ENCODE results near the gene AURKB. TPM values are rescaled to one million over a fixed set of nuclear protein-coding genes. Genes with fewer than 3 reads are reported as not detected.
A peak's percentile ranks its signal among the peaks of the same experiment; 100 is the strongest.

AURKB gene
- total and polyA plus RNA-seq, 2 of the 13 experiments (the other 11 are each of a cell fraction or from before 2014, with no cell fraction given), result 29.5 to 75.3 TPM

DNA sequence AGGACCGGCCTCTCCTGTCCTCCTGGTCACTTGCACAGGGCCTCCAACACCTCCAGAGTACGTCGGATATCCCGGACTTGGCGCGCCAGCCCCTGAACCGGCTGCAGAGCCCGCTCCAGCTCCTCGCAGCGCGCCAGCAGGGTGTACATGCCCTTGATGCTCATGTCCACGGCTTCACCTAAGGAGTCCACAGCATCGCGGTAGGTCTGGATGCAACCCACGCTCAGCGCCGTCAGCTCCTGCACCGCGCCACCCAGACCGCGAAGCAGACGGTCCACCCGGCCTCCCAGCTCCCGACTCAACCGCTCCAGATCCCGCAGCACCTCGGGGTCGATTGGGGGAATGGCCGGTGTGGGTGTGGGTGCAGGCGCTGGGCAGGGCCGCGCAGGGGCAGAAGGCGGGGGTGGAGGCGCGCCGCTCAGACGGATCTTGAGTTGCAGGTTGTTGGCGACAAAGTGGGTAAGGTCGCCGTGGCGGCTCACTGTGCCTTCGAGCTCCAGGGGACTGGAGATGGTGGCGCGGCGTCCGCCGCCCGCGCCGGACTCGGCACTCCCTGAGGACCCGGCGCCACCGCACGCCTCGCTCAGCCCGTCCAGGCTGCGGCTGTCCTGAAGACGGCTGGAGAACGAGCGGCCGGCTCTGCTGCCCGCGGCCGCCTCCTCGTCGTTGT lies 21.2 kb downstream of the AURKB start (continued):
- TF ChIP-seq ONECUT2 (CRISPR knock-in tag; IDR thresholded peaks at IDR 0.05), result no peak
- TF ChIP-seq, protein P1, sequence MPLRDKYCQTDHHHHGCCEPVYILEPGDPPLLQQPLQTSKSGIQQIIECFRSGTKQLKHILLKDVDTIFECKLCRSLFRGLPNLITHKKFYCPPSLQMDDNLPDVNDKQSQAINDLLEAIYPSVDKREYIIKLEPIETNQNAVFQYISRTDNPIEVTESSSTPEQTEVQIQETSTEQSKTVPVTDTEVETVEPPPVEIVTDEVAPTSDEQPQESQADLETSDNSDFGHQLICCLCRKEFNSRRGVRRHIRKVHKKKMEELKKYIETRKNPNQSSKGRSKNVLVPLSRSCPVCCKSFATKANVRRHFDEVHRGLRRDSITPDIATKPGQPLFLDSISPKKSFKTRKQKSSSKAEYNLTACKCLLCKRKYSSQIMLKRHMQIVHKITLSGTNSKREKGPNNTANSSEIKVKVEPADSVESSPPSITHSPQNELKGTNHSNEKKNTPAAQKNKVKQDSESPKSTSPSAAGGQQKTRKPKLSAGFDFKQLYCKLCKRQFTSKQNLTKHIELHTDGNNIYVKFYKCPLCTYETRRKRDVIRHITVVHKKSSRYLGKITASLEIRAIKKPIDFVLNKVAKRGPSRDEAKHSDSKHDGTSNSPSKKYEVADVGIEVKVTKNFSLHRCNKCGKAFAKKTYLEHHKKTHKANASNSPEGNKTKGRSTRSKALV (CRISPR knock-in tag; IDR thresholded peaks at IDR 0.05), result no peak; the same call in 1 of the 2 replicates
- TF ChIP-seq FOXK2 (IDR thresholded peaks at IDR 0.05), result no peak
- TF ChIP-seq LCORL (IDR thresholded peaks at IDR 0.05), result no peak
- TF ChIP-seq LCORL (CRISPR knock-in tag; IDR thresholded peaks at IDR 0.05), result no peak; the same call in 1 of the 2 replicates
- TF ChIP-seq FOXK1 (CRISPR knock-in tag; IDR thresholded peaks at IDR 0.05; ENCODE audit: borderline replicate concordance, low read depth), result 0 out of 2 replicates have a peak, but pooled peaks have one; percentile 27
- TF ChIP-seq, protein P2, sequence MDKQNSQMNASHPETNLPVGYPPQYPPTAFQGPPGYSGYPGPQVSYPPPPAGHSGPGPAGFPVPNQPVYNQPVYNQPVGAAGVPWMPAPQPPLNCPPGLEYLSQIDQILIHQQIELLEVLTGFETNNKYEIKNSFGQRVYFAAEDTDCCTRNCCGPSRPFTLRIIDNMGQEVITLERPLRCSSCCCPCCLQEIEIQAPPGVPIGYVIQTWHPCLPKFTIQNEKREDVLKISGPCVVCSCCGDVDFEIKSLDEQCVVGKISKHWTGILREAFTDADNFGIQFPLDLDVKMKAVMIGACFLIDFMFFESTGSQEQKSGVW (CRISPR knock-in tag; IDR thresholded peaks at IDR 0.05; ENCODE audit: borderline replicate concordance), result no peak
- TF ChIP-seq ARID2 (CRISPR knock-in tag; IDR thresholded peaks at IDR 0.05; ENCODE audit: borderline replicate concordance), result no peak
- TF ChIP-seq SIN3A (IDR thresholded peaks at IDR 0.05; ENCODE audit: borderline replicate concordance, low read depth, low read length), result no peak
- TF ChIP-seq, protein P3, sequence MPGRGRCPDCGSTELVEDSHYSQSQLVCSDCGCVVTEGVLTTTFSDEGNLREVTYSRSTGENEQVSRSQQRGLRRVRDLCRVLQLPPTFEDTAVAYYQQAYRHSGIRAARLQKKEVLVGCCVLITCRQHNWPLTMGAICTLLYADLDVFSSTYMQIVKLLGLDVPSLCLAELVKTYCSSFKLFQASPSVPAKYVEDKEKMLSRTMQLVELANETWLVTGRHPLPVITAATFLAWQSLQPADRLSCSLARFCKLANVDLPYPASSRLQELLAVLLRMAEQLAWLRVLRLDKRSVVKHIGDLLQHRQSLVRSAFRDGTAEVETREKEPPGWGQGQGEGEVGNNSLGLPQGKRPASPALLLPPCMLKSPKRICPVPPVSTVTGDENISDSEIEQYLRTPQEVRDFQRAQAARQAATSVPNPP (CRISPR knock-in tag; IDR thresholded peaks at IDR 0.05), result no peak
- no peak for TF ChIP-seq CEBPG (CRISPR knock-in tag; IDR thresholded peaks at IDR 0.05)
- no peak for TF ChIP-seq ZNF407 (CRISPR knock-in tag; IDR thresholded peaks at IDR 0.05; ENCODE audit: not compliant biosample characterization)
- TF ChIP-seq ZNF34 (CRISPR knock-in tag; IDR thresholded peaks at IDR 0.05; ENCODE audit: borderline replicate concordance), result no peak
- no peak for TF ChIP-seq ATF3 (CRISPR knock-in tag; IDR thresholded peaks at IDR 0.05)
- no peak for TF ChIP-seq MEIS2 (CRISPR knock-in tag; IDR thresholded peaks at IDR 0.05)
- no peak for TF ChIP-seq ZNF773 (CRISPR knock-in tag; IDR thresholded peaks at IDR 0.05; ENCODE audit: borderline replicate concordance)
- TF ChIP-seq CREB1 (IDR thresholded peaks at IDR 0.05), result no peak
- TF ChIP-seq CREB1 (CRISPR knock-in tag; IDR thresholded peaks at IDR 0.05), result no peak
- no peak for TF ChIP-seq ZBTB21 (CRISPR knock-in tag; IDR thresholded peaks at IDR 0.05)

All from HepG2 (cell line).